Neuronal stem cell (in vitro differentiated cells): ENCODE results near the gene GXYLT2.
"Not testable (repeated sequence)": the region's sequence is repeated elsewhere in the genome, so short reads cannot be mapped to it uniquely, and the experiment has no call there.

Experiments
- DNase-seq: peaks from one replicate; pipeline ENCODE4 v3.0.0-alpha.2; 2013; ENCODE audit warnings: low spot score
- H2AFZ ChIP-seq: one replicate; pipeline ENCODE4 v1.6.1; 2013; ENCODE audit warnings: mild to moderate bottlenecking, low read length, inconsistent platforms
- H2AK5ac ChIP-seq: 2 replicates; pipeline ENCODE4 v1.6.1; 2013; ENCODE audit warnings: low read depth, mild to moderate bottlenecking, inconsistent platforms, low read length, moderate library complexity, mixed read lengths
- H2BK120ac ChIP-seq: 2 replicates; pipeline ENCODE4 v1.6.1; 2013; ENCODE audit warnings: low read depth, mild to moderate bottlenecking, inconsistent platforms, low read length, moderate library complexity, mixed read lengths
- H2BK12ac ChIP-seq: one replicate; pipeline ENCODE4 v1.6.1; 2013; ENCODE audit warnings: low read length, inconsistent platforms
- H2BK15ac ChIP-seq: 2 replicates; pipeline ENCODE4 v1.6.1; 2013; ENCODE audit warnings: mild to moderate bottlenecking, low read length, inconsistent platforms, mixed read lengths
- H2BK5ac ChIP-seq: one replicate; pipeline ENCODE4 v1.6.1; 2013; ENCODE audit warnings: inconsistent platforms, mild to moderate bottlenecking, low read length, moderate library complexity
- H3K14ac ChIP-seq: one replicate; pipeline ENCODE4 v1.6.1; 2013; ENCODE audit warnings: low read length, inconsistent platforms
- H3K18ac ChIP-seq: 2 replicates; pipeline ENCODE4 v1.6.1; 2013; ENCODE audit warnings: low read length, inconsistent platforms
- H3K23ac ChIP-seq: 2 replicates; pipeline ENCODE4 v1.6.1; 2013; ENCODE audit warnings: low read depth, mild to moderate bottlenecking, mixed read lengths, low read length, inconsistent platforms; ENCODE audit not compliant: poor library complexity
- H3K27ac ChIP-seq: replicated peaks from 3 replicates; pipeline ENCODE4 v1.5.1; 2013; ENCODE audit warnings: low read length, inconsistent platforms
- H3K27me3 ChIP-seq, 3 experiments: 2 replicates each; pipeline ENCODE4 v1.6.1; 2013; ENCODE audit warnings: low read length in 3 of 3, mild to moderate bottlenecking in 2 of 3, inconsistent platforms in 1 of 3, low read depth in 1 of 3, mixed read lengths in 1 of 3, moderate library complexity in 1 of 3; ENCODE audit not compliant: control insufficient read depth in 3 of 3, insufficient read depth in 3 of 3
- H3K36me3 ChIP-seq, 2 donors: replicated peaks in 1 of 2; 2 replicates each; pipeline ENCODE4 v1.6.1; 2013; ENCODE audit warnings: low read length in 2 of 2; ENCODE audit not compliant: control insufficient read depth in 2 of 2, insufficient read depth in 2 of 2
- H3K4ac ChIP-seq: 2 replicates; pipeline ENCODE4 v1.6.1; 2013; ENCODE audit warnings: inconsistent platforms, mild to moderate bottlenecking, low read length, moderate library complexity
- H3K4me1 ChIP-seq, 2 donors: 1 replicate in 1 of 2; 2 replicates in 1 of 2; pipeline ENCODE4 v1.6.1; 2013; ENCODE audit warnings: low read length in 2 of 2, low read depth in 1 of 2; ENCODE audit not compliant: control insufficient read depth in 2 of 2, insufficient read depth in 1 of 2
- H3K4me2 ChIP-seq: one replicate; pipeline ENCODE4 v1.6.1; 2013; ENCODE audit warnings: mild to moderate bottlenecking, low read length, inconsistent platforms; ENCODE audit not compliant: insufficient read depth, poor library complexity, severe bottlenecking
- H3K4me3 ChIP-seq, 2 donors: 2 replicates each; pipeline ENCODE4 v1.5.1; 2013; ENCODE audit warnings: low read length in 2 of 2, mild to moderate bottlenecking in 2 of 2, inconsistent platforms in 1 of 2, moderate library complexity in 1 of 2
- H3K79me1 ChIP-seq: one replicate; pipeline ENCODE4 v1.6.1; 2013; ENCODE audit warnings: low read depth, mild to moderate bottlenecking, inconsistent platforms, low read length, moderate library complexity
- H3K9ac ChIP-seq: one replicate; pipeline ENCODE4 v1.6.1; 2013; ENCODE audit warnings: mild to moderate bottlenecking, low read depth, low read length, inconsistent platforms; ENCODE audit not compliant: poor library complexity
- H3K9me3 ChIP-seq, 2 donors: replicated peaks in 1 of 2; 2 replicates each; pipeline versions ENCODE3 to v1.6.1; 2013; ENCODE audit warnings: low read length in 2 of 2, mild to moderate bottlenecking in 2 of 2, inconsistent platforms in 1 of 2, low read depth in 1 of 2, mixed read lengths in 1 of 2, moderate library complexity in 1 of 2; ENCODE audit not compliant: control insufficient read depth in 2 of 2, insufficient read depth in 1 of 2
- H4K8ac ChIP-seq: one replicate; pipeline ENCODE4 v1.6.1; 2013; ENCODE audit warnings: low read depth, mild to moderate bottlenecking, inconsistent platforms, low read length, moderate library complexity
- H4K91ac ChIP-seq: one replicate; pipeline ENCODE4 v1.6.1; 2013; ENCODE audit warnings: low read length, low read depth, mild to moderate bottlenecking, inconsistent platforms; ENCODE audit not compliant: poor library complexity
- WGBS, 2 donors: extraction: QIAGEN DNeasy Blood & Tissue Kit; methylation state at CpG; one replicate each; pipeline ENCODE4 v1.1.7; 2013; ENCODE audit warnings: missing lambda C conversion rate in 2 of 2, mixed read lengths in 1 of 2; ENCODE audit not compliant: insufficient read length in 2 of 2, insufficient replicate concordance in 1 of 2; ENCODE audit errors: extremely low coverage in 2 of 2; 5-methylcytosine and 5-hydroxymethylcytosine counted together

Gene GXYLT2

GRCh38 chr3:72999951-73000350, 112.1 kb downstream of the GXYLT2 start:
- H3K36me3 ChIP-seq: peaks cover 6 to 68% of the 10 kb centered on the region in 2 donors
- no peak for DNase-seq
- 100% methylated on average over 1 of the region's 2 CpGs; no CpG with 5 or more reads in 1 of the 2 donors for WGBS, 2 donors

GRCh38 chr3:73003050-73003449, 115.2 kb downstream of the GXYLT2 start:
- not testable (repeated sequence) for H3K79me1 ChIP-seq, H4K91ac ChIP-seq, H3K4me1 ChIP-seq, H4K8ac ChIP-seq, H2BK5ac ChIP-seq, H3K9ac ChIP-seq, H2AK5ac ChIP-seq, H3K14ac ChIP-seq, H3K9me3 ChIP-seq, H3K23ac ChIP-seq, H2AFZ ChIP-seq, H3K27ac ChIP-seq, H3K18ac ChIP-seq, DNase-seq, H3K4ac ChIP-seq, H3K4me2 ChIP-seq, H2BK15ac ChIP-seq, H3K4me3 ChIP-seq, H3K27me3 ChIP-seq, H2BK120ac ChIP-seq, H2BK12ac ChIP-seq
- peaks cover 8 to 97% of the 10 kb centered on the region in 2 donors for H3K36me3 ChIP-seq
- WGBS, 2 donors: no CpG with 5 or more reads among the region's 8 CpGs

More at GRCh38 chr3:72999951-73000350, 112.1 kb downstream of the GXYLT2 start:
- no peak overlapping the region for H2BK15ac ChIP-seq
- H2AK5ac ChIP-seq: no peak overlapping the region
- H4K91ac ChIP-seq: no peak overlapping the region
- H3K4me3 ChIP-seq: no peak overlapping the region
- no peak overlapping the region for H3K27ac ChIP-seq
- no peaks in the 10 kb centered on the region for H3K79me1 ChIP-seq
- H2BK5ac ChIP-seq: no peak overlapping the region
- H2BK12ac ChIP-seq: no peak overlapping the region
- peaks cover 5 to 10% of the 10 kb centered on the region in 2 donors for H3K4me1 ChIP-seq
- H3K9me3 ChIP-seq: no peaks in the 10 kb centered on the region
- no peaks in the 10 kb centered on the region for H3K27me3 ChIP-seq
- no peak overlapping the region for H3K4me2 ChIP-seq
- H2BK120ac ChIP-seq: no peak overlapping the region
- H3K4ac ChIP-seq: no peak overlapping the region
- no peak overlapping the region for H3K9ac ChIP-seq
- H3K23ac ChIP-seq: no peak overlapping the region
- H3K14ac ChIP-seq: no peak overlapping the region
- no peak overlapping the region for H2AFZ ChIP-seq
- no peak overlapping the region for H4K8ac ChIP-seq
- H3K18ac ChIP-seq: no peak overlapping the region

GRCh38 chr3:73004316-73004715, 116.5 kb downstream of the GXYLT2 start:
- Histone ChIP-seq H4K8ac (no peak overlapping the region), H2BK120ac (no peak overlapping the region), H3K27me3 (no peaks in the 10 kb centered on the region), H3K9ac (no peak overlapping the region), H3K4ac (no peak overlapping the region), H2BK12ac (no peak overlapping the region), H3K4me3 (no peak overlapping the region), H3K4me1 (peaks cover 3 to 4% of the 10 kb centered on the region in 2 donors), H3K23ac (no peak overlapping the region), H3K36me3 (peaks cover 8 to 97% of the 10 kb centered on the region in 2 donors), H3K14ac (no peak overlapping the region), H3K9me3 (peaks cover 0 to 6% of the 10 kb centered on the region in 2 donors), H2BK15ac (no peak overlapping the region), H3K4me2 (no peak overlapping the region), H4K91ac (no peak overlapping the region), H2AFZ (no peak overlapping the region), H3K79me1 (no peaks in the 10 kb centered on the region), H3K18ac (no peak overlapping the region), H2AK5ac (no peak overlapping the region), H3K27ac (no peak overlapping the region), H2BK5ac (no peak overlapping the region)
- DNase-seq: no peak
- WGBS, 2 donors: no CpG with 5 or more reads among the region's 4 CpGs

- no peak for DNase-seq
- Histone ChIP-seq H3K14ac (no peak overlapping the region), H2BK5ac (no peak overlapping the region), H2BK120ac (no peak overlapping the region), H3K18ac (no peak overlapping the region), H3K4me3 (no peak overlapping the region), H3K27ac (no peak overlapping the region), H3K27me3 (no peaks in the 10 kb centered on the region), H2AFZ (no peak overlapping the region), H3K4me2 (no peak overlapping the region), H2BK12ac (no peak overlapping the region), H3K23ac (no peak overlapping the region), H3K9ac (no peak overlapping the region), H4K91ac (no peak overlapping the region), H3K79me1 (no peaks in the 10 kb centered on the region), H4K8ac (no peak overlapping the region), H3K9me3 (peaks cover 0 to 6% of the 10 kb centered on the region in 2 donors), H3K4ac (no peak overlapping the region), H3K36me3 (peaks cover 6 to 96% of the 10 kb centered on the region in 2 donors), H2AK5ac (no peak overlapping the region), H2BK15ac (no peak overlapping the region), H3K4me1 (no peaks in the 10 kb centered on the region)
- WGBS, 2 donors: no CpG with 5 or more reads among the region's 6 CpGs
Observed at GRCh38 chr3:73007992-73008712, 120.3 kb downstream of the GXYLT2 start.
